WI38 (cell line): ENCODE measurements around the gene SLC13A3.

Experiments used
- H3K4me3 ChIP-seq: 2 replicates; pipeline ENCODE4 v1.5.1; 2011; ENCODE audit warnings: low read depth, mild to moderate bottlenecking, control low read depth, low read length
- TF ChIP-seq, protein P1 (sequence below): IDR thresholded peaks from 2 replicates; pipeline ENCODE4 v1.5.1; 2012; ENCODE audit warnings: low read depth, mild to moderate bottlenecking, control low read depth, low read length

SLC13A3 gene

GRCh38 chr20:46604551-46605133 lies 46.6 kb downstream of the SLC13A3 start:
- no peak overlapping the region for H3K4me3 ChIP-seq
- TF ChIP-seq, protein P1, sequence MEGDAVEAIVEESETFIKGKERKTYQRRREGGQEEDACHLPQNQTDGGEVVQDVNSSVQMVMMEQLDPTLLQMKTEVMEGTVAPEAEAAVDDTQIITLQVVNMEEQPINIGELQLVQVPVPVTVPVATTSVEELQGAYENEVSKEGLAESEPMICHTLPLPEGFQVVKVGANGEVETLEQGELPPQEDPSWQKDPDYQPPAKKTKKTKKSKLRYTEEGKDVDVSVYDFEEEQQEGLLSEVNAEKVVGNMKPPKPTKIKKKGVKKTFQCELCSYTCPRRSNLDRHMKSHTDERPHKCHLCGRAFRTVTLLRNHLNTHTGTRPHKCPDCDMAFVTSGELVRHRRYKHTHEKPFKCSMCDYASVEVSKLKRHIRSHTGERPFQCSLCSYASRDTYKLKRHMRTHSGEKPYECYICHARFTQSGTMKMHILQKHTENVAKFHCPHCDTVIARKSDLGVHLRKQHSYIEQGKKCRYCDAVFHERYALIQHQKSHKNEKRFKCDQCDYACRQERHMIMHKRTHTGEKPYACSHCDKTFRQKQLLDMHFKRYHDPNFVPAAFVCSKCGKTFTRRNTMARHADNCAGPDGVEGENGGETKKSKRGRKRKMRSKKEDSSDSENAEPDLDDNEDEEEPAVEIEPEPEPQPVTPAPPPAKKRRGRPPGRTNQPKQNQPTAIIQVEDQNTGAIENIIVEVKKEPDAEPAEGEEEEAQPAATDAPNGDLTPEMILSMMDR: no peak

DNA sequence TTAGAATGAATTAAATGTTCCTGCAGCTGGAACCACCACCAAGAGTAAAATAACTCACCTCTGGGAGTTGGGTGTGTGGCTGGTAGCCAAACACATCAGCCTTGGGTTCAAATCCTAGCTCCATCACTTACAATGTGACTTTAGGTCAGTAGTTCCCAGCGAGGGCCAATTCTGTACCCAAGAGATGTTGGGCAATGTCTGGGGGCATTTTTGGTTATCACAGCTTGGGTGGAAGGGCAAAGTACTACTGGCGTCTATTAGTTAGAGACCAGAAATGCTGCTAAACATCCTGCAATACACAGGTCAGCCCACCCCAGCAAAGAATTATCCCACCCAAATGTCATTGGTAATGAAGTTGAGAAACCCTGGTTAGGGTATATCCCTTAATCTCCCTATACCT lies 48.8 kb downstream of the SLC13A3 start:
- H3K4me3 ChIP-seq: no peak overlapping the region
- TF ChIP-seq, protein P1: no peak

GRCh38 chr20:46601603-46602122 lies 49.6 kb downstream of the SLC13A3 start:
- TF ChIP-seq, protein P1: no peak
- H3K4me3 ChIP-seq: no peak overlapping the region

DNA sequence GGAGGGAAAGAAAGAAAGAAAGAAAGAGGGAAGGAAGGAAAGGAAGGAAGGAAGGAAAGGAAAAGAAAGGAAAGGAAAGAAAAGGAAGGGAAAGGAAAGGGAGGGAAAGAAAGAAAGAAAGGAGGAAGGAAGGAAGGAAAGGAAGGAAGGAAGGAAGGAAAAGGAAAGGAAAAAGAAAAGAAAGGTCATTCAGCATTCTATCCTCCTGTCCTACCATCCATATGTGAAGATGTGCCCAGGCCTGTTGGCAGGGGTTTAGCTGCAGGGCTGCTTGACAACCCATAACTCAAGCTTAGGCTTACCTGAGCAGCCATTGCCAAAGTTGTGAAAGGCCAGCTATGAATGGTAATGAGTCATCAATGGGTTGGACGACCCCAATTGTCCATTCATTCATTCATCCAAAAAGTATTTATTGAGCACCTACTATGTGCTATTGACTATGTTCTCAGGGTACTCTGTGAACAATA lies 50.9 kb downstream of the SLC13A3 start:
- TF ChIP-seq, protein P1: no peak
- no peak overlapping the region for H3K4me3 ChIP-seq

DNA sequence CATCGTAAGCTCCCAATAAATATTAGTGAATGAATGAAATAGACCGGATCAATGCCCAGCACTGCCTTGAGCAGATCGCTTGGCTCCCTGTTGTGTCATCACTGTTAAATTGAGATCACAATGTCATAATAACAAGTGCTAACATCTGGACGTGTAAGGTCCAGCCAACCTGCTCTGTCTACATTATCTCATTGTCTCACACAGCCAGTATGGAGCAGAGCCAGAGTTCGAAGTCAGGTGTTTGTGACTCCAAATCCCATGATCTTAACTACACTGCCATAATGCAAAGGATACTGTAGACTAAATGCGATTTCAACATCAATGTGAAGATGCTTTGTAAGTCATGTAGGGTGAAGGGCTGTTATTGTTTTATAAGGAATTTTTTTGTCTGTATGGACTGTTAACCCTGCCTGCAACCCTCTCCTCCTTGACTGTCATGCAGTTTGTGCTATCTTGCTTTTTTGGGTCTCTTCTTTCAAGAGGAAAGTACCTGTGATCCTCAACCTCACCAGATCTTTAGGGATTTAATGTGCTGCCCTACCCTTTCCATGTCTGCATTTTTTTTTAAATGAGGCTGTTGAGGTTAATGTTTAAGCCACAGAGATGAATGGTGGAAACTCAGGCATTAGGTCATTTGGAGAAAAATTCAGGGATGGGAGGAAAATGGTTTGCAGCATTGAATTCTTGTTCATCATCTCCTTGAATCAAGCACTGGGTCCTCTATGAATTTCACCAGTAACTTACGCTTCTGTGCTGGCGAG lies 51.9 kb downstream of the SLC13A3 start:
- no peak overlapping the region for H3K4me3 ChIP-seq
- TF ChIP-seq, protein P1: no peak

DNA sequence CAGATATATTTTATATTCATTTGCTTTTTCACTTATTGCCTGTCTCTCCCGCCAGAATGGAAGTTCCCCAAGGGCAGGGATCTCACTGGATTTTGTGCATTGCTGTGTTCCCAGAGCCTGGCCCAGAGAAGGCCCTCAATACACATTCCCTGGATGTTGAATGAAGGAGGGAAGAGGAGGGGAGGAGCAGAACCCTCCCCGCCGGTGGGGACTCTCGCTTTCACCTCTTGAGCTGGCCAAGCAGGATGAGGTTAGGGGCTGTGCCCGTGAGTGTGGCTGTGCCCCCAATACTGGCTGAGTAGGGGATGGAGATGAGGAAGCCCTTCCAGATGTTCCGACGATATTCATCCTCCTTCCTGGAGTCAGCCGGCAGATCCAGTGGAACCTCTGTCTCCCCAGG lies 55.3 kb downstream of the SLC13A3 start:
- H3K4me3 ChIP-seq: no peak overlapping the region

More for the DNA sequence above, 55.3 kb downstream of the SLC13A3 start:
- TF ChIP-seq, protein P1: no peak
